ENCODE measurements around the gene KCNN2. TPM values are rescaled to one million over a fixed set of nuclear protein-coding genes. Genes with fewer than 3 reads are reported as not detected.

Gene KCNN2
- total RNA-seq: under 1 TPM in 2 of 4 donors, not detected in 2; 0.20 to 0.42 TPM

- Histone ChIP-seq H3K4me1 (peaks cover 0 to 39% (median 18%) of the 10 kb centered on the region in 4 donors), H3K27ac (no peak within 1 kb of the TSS), H3K36me3 (no peaks in the 10 kb centered on the region), H3K9me3 (no peaks in the 10 kb centered on the region), H3K4me3 (peak within 1 kb of the TSS; percentile 19 to 50 (median 36)), H3K27me3 (peaks cover 0 to 68% of the 10 kb centered on the region in 2 donors)
- WGBS, 2 donors: 0 to 1% methylated on average over 10 to 19 of the region's 33 CpGs
- TF ChIP-seq POLR2A (IDR thresholded peaks at IDR 0.05) (no peak), CTCF (IDR thresholded peaks at IDR 0.05) (no peak), EP300 (IDR thresholded peaks at IDR 0.05) (no peak)
- peak in 1 of 2 donors; percentile 9 for DNase-seq (ENCODE audit: low spot score in 2 of 2)
Observed at GRCh38 chr5:114361724-114362196, at the start of gene KCNN2. TSS of gene KCNN2 (plus strand) at chr5:114362070. CDS start at chr5:114362140, 70 bp downstream.

GRCh38 chr5:114312658-114313057, 49.2 kb upstream of the KCNN2 start:
- Histone ChIP-seq H3K36me3 (no peaks in the 10 kb centered on the region), H3K27ac (no peak overlapping the region), H3K4me3 (no peak overlapping the region), H3K27me3 (no peaks in the 10 kb centered on the region), H3K4me1 (no peaks in the 10 kb centered on the region), H3K9me3 (no peaks in the 10 kb centered on the region)
- TF ChIP-seq CTCF (IDR thresholded peaks at IDR 0.05) (no peak), POLR2A (IDR thresholded peaks at IDR 0.05) (no peak), EP300 (IDR thresholded peaks at IDR 0.05) (no peak)
- DNase-seq (ENCODE audit: low spot score in 2 of 2): no peak
- 31 to 39% methylated on average over 1 of the region's 1 CpG for WGBS, 2 donors

GRCh38 chr5:114314061-114314460, 47.8 kb upstream of the KCNN2 start:
- Histone ChIP-seq H3K36me3 (no peaks in the 10 kb centered on the region), H3K4me3 (no peak overlapping the region), H3K4me1 (no peaks in the 10 kb centered on the region), H3K9me3 (no peaks in the 10 kb centered on the region), H3K27ac (no peak overlapping the region), H3K27me3 (no peaks in the 10 kb centered on the region)
- WGBS, 2 donors: 89 to 93% methylated on average over 2 of the region's 2 CpGs
- TF ChIP-seq POLR2A (IDR thresholded peaks at IDR 0.05): no peak
- TF ChIP-seq CTCF (IDR thresholded peaks at IDR 0.05): no peak
- no peak for TF ChIP-seq EP300 (IDR thresholded peaks at IDR 0.05)
- no peak for DNase-seq (ENCODE audit: low spot score in 2 of 2)

- no peak for DNase-seq (ENCODE audit: low spot score in 2 of 2)
- no peak for TF ChIP-seq POLR2A (IDR thresholded peaks at IDR 0.05)
- TF ChIP-seq EP300 (IDR thresholded peaks at IDR 0.05): no peak
- no peak for TF ChIP-seq CTCF (IDR thresholded peaks at IDR 0.05)
- no peak overlapping the region for H3K27ac ChIP-seq
- WGBS, 2 donors: 40 to 62% methylated on average over 4 of the region's 4 CpGs
- H3K4me1 ChIP-seq: no peaks in the 10 kb centered on the region
- H3K9me3 ChIP-seq: no peaks in the 10 kb centered on the region
- no peaks in the 10 kb centered on the region for H3K36me3 ChIP-seq
- H3K27me3 ChIP-seq: no peaks in the 10 kb centered on the region
- H3K4me3 ChIP-seq: no peak overlapping the region
Observed at GRCh38 chr5:114316167-114316566, 45.7 kb upstream of the KCNN2 start.

GRCh38 chr5:114317751-114318150, 44.1 kb upstream of the KCNN2 start:
- H3K27ac ChIP-seq: no peak overlapping the region
- WGBS, 2 donors: 70 to 85% methylated on average over 6 of the region's 6 CpGs
- TF ChIP-seq CTCF (IDR thresholded peaks at IDR 0.05) (no peak), POLR2A (IDR thresholded peaks at IDR 0.05) (no peak), EP300 (IDR thresholded peaks at IDR 0.05) (no peak)
- no peak overlapping the region for H3K4me3 ChIP-seq
- H3K36me3 ChIP-seq: no peaks in the 10 kb centered on the region
- no peaks in the 10 kb centered on the region for H3K27me3 ChIP-seq
- no peaks in the 10 kb centered on the region for H3K9me3 ChIP-seq
- H3K4me1 ChIP-seq: no peaks in the 10 kb centered on the region
- DNase-seq (ENCODE audit: low spot score in 2 of 2): no peak

All from tibial nerve (tissue), 4 donors.